Measurements from ENCODE around the gene CGNL1.

CGNL1 gene

DNA sequence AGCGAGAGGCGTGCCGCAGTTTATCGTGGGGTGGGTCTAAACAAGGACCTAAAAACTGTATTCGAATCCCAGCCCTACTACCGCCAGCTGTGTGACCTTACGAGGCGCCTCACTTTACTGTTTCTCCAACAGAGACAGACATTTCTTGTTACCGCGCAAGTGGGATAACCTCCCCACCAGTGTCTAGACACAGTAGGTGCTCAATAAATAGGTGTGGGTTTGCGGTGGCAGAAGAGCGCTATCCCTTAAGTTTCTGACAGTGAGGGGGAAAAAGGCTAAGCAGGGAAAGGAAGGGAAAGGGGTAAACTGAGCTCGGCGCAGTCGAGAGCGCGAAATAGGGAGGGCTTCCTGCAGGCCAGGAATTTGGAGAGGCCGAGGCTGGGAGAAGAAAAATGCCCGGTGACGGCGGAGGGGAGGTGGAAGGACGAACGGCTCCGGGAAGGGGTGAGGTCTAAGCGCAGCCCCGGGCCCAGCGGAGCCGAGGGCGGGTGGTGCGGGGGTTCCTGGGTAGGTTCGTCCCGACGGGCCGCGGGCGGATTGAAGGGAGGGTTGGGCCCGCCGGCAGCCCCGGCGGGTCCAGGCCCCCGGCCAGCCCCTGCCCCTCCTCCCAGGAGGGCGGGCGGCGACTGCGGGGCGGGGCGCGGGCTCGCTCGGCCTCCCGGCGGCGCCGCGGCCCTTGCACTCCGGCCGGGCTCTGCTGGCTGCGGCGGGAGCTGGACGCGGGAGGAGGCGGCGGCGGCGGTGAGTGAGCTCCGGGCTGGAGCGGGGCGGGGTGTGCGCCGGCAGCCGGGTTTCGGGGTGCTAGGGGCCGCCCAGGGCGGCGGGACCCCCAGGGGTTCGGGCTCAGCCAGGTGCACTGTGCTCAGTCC is at the start of gene CGNL1:
Gene CGNL1, plus strand, starts transcription at position 679 of the 869 bp plus-strand sequence. CDS start 61,495 bp downstream, outside the sequence.
- no peak for DNase-seq (ENCODE audit: low read depth in 1 of 2, low spot score in 1 of 2)

DNA sequence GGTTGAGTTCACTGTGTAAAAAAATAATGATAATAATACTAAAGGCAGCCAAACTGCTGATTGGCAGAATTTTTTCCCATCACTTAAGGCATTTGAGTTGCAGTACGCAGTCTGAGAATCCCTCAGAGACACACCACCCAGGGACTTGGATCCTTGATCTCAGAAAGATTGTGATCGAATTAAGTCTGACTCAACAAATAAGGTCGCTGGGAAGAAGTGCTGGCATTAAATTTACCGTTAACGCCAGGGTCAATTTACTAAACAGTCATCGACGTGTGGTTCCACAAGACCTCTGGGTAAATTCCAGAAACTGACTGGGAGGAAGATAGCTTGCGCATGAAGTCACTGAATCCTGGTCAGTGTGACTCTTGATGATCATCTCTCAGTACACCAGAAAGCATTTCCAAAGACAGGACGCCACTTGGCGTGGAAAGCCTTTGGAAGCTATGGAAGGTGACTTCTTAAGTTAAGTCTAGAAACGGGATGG is 48.3 kb upstream of the CGNL1 start:
- DNase-seq (ENCODE audit: low read depth in 1 of 2, low spot score in 1 of 2), result no peak

GRCh38 chr15:57328479-57328878 is 47.8 kb upstream of the CGNL1 start:
- DNase-seq (ENCODE audit: low read depth in 1 of 2, low spot score in 1 of 2), result no peak

GRCh38 chr15:57328897-57329296 is 47.4 kb upstream of the CGNL1 start:
- no peak for DNase-seq (ENCODE audit: low read depth in 1 of 2, low spot score in 1 of 2)

DNA sequence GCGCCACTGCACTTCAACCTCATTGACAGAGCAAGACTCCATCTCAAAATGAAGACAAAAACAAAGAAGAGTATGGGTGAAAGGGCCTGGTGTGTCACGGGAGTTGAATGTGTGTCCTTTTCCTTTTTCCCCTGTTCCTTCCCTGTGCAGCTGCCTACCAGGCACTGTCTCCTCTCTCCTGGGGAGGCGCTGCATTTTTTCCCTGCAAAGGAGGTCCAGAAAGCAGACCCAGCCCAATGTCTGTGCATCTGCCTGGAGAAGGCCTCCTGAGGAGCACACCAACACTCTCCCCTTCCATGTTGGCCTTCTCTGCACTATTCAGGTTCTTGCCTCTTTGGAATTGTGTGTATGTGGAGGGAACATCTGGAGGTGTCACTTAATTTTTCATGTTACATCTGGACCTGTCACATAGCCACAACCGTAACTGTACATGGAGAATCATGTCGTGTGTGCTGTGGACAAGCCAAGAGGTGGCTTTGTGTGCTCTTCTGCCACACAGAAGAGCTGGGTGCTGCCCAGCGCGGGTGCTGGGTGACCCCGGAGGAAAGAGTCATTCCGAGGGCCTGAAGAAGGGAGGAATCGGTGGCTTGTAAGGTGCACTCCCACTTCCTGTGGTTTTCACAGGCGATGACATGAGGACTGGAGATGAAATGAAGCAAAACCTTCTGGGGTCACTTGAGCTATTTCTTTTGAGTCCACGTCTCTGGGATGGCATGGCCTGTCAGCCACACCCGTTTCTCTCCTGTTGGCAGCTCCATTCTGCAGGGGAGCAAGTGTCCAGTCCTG is 46.5 kb upstream of the CGNL1 start:
- no peak for DNase-seq (ENCODE audit: low read depth in 1 of 2, low spot score in 1 of 2)

DNA sequence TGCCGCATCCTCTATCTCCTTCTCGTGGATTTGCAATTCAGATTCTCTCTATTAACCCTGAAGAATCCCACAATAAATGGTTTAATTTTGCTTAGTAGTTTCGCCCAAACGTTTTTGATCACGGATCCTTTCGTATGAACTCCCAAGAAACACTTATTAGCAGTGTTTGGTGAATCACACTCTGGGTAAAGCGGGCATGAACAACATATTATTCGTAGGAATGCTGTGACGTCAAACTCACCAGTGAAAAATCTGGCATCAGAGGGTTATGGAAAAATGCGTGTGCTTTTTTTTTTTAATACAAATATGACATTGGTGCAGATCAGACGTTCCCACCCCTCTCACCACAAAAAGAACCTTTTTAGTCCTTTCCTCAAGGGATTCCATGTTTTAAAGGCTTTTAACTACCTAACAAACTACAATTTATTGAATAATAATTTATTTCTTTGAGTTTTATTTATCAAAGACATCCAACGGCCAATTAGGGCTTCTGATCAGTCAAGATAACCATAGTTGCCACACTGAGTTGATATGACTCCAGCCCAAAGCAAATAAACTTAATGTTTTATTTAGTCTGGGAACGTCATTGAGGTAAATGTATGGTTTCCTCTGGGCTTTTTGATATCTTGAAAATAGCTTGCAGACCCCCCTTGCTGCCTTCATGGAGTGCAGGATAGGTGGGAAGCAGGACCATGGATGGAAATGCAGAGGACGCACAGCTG is 45.5 kb upstream of the CGNL1 start:
- no peak for DNase-seq (ENCODE audit: low read depth in 1 of 2, low spot score in 1 of 2)

DNA sequence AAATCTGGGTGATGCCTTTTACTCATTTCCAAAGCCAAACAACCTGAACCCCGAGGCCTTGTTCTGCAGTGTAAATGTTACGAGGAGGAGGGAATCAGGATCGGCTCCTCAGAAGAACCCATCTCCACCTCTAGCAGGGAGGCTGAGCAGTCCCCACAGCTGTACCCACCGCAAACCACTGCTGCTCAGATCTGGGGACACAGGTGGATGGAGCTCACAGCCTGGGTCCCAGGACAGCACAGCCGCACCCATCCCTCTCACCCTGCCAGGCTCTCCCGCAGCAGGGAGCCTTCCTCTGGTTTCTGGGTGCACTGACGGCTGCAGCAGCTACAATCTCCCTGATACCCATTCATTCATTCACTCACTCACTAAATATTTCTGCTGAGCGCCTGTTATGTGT is 44.0 kb upstream of the CGNL1 start:
- DNase-seq (ENCODE audit: low read depth in 1 of 2, low spot score in 1 of 2), result no peak

- DNase-seq (ENCODE audit: low read depth in 1 of 2, low spot score in 1 of 2), result no peak
Measured at GRCh38 chr15:57333487-57333886, 42.8 kb upstream of the CGNL1 start.

GRCh38 chr15:57334257-57334656 is 42.0 kb upstream of the CGNL1 start:
- no peak for DNase-seq (ENCODE audit: low read depth in 1 of 2, low spot score in 1 of 2)

- no peak for DNase-seq (ENCODE audit: low read depth in 1 of 2, low spot score in 1 of 2)
Measured at GRCh38 chr15:57335293-57335715, 41.0 kb upstream of the CGNL1 start.

DNA sequence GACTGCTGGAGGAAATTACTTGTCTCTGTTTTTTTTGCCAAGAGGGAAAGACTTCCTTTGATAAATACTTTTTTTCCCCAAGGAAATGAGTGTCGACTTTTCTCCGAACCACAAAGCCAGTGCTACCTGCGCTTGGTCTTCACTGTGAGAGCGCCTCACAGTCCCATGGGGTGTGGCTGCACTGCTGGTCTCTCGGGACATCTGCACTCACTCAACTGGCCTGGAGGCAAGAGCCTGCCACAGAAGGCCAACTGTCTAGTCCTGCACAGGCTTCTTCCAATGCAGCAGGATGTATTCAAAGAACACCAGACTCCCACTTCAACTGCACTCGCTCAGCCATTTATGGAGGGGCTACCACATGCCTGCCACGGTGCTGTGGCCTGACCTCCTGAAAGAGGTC is 40.6 kb upstream of the CGNL1 start:
- DNase-seq (ENCODE audit: low read depth in 1 of 2, low spot score in 1 of 2), result no peak

- DNase-seq (ENCODE audit: low read depth in 1 of 2, low spot score in 1 of 2), result no peak
Measured at GRCh38 chr15:57337868-57338411, 38.4 kb upstream of the CGNL1 start.

GRCh38 chr15:57339321-57339720 is 37.0 kb upstream of the CGNL1 start:
- no peak for DNase-seq (ENCODE audit: low read depth in 1 of 2, low spot score in 1 of 2)

GRCh38 chr15:57340682-57341259 is 35.5 kb upstream of the CGNL1 start:
- DNase-seq (ENCODE audit: low read depth in 1 of 2, low spot score in 1 of 2), result no peak

- no peak for DNase-seq (ENCODE audit: low read depth in 1 of 2, low spot score in 1 of 2)
Measured at GRCh38 chr15:57343048-57343447, 33.3 kb upstream of the CGNL1 start.

GRCh38 chr15:57343498-57343897 is 32.8 kb upstream of the CGNL1 start:
- DNase-seq (ENCODE audit: low read depth in 1 of 2, low spot score in 1 of 2), result no peak

DNA sequence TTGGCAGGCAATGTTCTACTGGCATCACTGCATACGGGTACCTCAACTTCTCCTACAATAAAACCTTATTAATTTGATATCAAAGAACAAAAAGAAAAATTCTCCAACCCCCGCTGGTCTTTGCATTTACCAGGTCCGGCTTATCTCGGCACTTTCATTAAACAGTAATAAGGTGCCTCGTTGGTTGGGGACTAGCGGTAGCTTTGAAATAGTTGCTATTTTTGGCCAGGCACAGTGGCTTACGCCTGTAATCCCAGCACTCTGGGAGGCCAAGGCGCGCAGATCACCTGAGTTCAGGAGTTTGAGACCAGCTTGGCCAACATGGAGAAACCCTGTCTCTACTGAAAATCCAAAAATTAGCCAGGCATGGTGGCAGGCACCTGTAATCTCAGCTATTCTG is 32.0 kb upstream of the CGNL1 start:
- no peak for DNase-seq (ENCODE audit: low read depth in 1 of 2, low spot score in 1 of 2)

DNA sequence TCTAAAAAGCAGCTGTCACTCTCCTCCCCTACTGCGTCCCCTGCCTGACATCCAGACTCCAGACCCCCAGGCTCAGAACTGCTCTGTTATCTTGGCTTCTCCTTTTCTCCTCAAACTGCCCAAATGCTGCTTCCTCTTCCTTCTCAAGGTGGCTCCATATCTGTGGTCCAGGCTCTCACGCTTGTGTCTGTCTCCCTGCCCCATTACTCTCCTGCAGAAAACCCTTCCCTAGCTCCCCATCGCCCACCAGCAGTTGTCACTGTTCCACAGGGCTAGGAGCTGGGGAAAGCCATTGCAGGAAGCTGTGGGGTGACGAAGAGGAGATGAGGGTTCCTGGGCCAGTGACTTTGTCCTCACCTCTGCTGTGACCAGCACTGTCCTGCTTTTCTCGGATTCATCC is 30.7 kb upstream of the CGNL1 start:
- DNase-seq (ENCODE audit: low read depth in 1 of 2, low spot score in 1 of 2), result no peak

DNA sequence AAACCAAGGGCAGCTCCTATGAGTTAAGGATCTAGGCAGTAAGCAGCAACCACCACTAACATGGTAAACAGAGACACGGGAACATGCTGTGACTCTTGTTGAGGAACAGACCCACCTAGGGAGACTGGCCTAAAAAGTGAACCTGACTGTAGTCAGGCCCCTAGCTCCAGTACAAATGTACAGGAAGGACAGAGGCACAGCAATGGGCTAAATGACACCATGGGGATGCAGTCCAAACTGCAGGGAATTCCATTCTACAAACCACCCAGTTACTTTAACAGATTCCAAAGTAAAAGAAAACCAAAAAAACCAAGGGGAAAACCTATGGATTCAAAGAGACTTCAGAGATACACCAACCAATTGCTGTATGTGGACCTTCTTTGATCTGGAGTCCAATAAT is 28.2 kb upstream of the CGNL1 start:
- DNase-seq (ENCODE audit: low read depth in 1 of 2, low spot score in 1 of 2), result no peak

GRCh38 chr15:57352535-57353316 is 23.6 kb upstream of the CGNL1 start:
- no peak for DNase-seq (ENCODE audit: low read depth in 1 of 2, low spot score in 1 of 2)
